HG02938 (cell line): ENCODE data around the gene GFRA1.

Experiments used
- ATAC-seq: cut with Tn5 transposase; IDR thresholded peaks from one replicate; pipeline ENCODE4 v1.9.1; 2021; ENCODE audit warnings: mild to moderate bottlenecking, moderate library complexity; ENCODE audit not compliant: unreplicated experiment

Gene GFRA1

GRCh38 chr10:116201670-116202430, 71.2 kb downstream of the GFRA1 start:
- no peak for ATAC-seq

- no peak for ATAC-seq
Observed at GRCh38 chr10:116201011-116201410, 72.0 kb downstream of the GFRA1 start.

- ATAC-seq: no peak
Observed at GRCh38 chr10:116198676-116199035, 74.3 kb downstream of the GFRA1 start.

GRCh38 chr10:116197946-116198675, 74.9 kb downstream of the GFRA1 start:
- no peak for ATAC-seq

GRCh38 chr10:116195583-116195982, 77.4 kb downstream of the GFRA1 start:
- no peak for ATAC-seq

GRCh38 chr10:116195039-116195438, 78.0 kb downstream of the GFRA1 start:
- ATAC-seq: no peak

GRCh38 chr10:116194061-116194460, 78.9 kb downstream of the GFRA1 start:
- no peak for ATAC-seq

GRCh38 chr10:116190883-116191282, 82.1 kb downstream of the GFRA1 start:
- no peak for ATAC-seq

GRCh38 chr10:116186273-116186672, 86.7 kb downstream of the GFRA1 start:
- ATAC-seq: no peak

GRCh38 chr10:116185199-116185867, 87.7 kb downstream of the GFRA1 start:
- no peak for ATAC-seq

- ATAC-seq: no peak
Observed at GRCh38 chr10:116184512-116184794, 88.6 kb downstream of the GFRA1 start.

GRCh38 chr10:116183733-116184511, 89.1 kb downstream of the GFRA1 start:
- ATAC-seq: no peak

- ATAC-seq: no peak
Observed at GRCh38 chr10:116182426-116182825, 90.6 kb downstream of the GFRA1 start.

- ATAC-seq: no peak
Observed at GRCh38 chr10:116178086-116178605, 94.9 kb downstream of the GFRA1 start.

- no peak for ATAC-seq
Observed at GRCh38 chr10:116175231-116175630, 97.8 kb downstream of the GFRA1 start.

GRCh38 chr10:116171505-116171904, 101.5 kb downstream of the GFRA1 start:
- ATAC-seq: no peak

GRCh38 chr10:116170815-116171250, 102.2 kb downstream of the GFRA1 start:
- no peak for ATAC-seq

GRCh38 chr10:116169782-116170445, 103.1 kb downstream of the GFRA1 start:
- ATAC-seq: no peak

- ATAC-seq: no peak
Observed at GRCh38 chr10:116168745-116169144, 104.3 kb downstream of the GFRA1 start.

- ATAC-seq: no peak
Observed at GRCh38 chr10:116168329-116168728, 104.7 kb downstream of the GFRA1 start.
